OCI-M2 (cell line): Measurements from ENCODE around the gene AGR2.
"Not testable (repeated sequence)": the region's sequence is repeated elsewhere in the genome, so short reads cannot be mapped to it uniquely, and the experiment has no call there.

Experiments used
- DNase-seq: peaks from one replicate; lab custom pipeline; 2025; ENCODE audit not compliant: unreplicated experiment; lab: John Stamatoyannopoulos, UW

Gene AGR2

DNA sequence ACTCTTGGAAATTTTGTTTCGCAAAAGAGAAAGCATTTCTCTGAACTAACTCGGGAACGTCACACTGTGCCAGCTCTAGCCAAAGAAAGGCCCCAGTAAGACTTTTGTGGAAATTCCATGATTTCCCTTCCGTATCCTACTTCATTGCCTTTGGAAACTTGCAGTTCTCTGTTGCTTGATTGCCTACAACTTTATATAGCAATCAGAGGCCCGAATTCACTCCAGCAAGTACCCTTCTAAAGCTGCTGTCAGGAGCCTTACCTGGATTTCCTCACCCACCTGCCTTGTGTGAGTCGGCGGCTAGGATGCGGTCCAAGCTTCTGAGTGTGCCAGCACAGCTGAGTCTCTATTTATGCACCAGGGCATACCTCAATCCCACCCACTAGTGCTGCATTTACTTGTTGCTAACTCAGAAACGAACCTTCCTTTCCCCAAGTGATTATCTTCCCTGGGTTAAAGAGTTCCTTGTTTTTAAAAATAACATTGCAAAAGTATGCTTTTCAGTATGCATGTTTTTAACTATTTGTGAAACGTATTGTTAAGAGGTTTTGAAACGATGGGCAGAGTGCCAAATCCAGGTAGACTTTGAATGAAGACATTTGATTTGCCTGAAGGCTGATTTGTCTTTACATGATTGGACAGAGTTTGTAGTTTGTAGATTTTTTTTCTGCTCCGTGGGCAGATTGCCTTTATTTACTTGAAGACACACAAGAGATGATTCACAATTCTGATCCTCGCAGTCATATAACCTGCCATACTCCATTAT is at the start of gene AGR2:
Gene AGR2, minus strand, starts transcription at position 326 of the 766 bp plus-strand sequence. CDS start 3,203 bp downstream, outside the sequence.
- DNase-seq: no peak

DNA sequence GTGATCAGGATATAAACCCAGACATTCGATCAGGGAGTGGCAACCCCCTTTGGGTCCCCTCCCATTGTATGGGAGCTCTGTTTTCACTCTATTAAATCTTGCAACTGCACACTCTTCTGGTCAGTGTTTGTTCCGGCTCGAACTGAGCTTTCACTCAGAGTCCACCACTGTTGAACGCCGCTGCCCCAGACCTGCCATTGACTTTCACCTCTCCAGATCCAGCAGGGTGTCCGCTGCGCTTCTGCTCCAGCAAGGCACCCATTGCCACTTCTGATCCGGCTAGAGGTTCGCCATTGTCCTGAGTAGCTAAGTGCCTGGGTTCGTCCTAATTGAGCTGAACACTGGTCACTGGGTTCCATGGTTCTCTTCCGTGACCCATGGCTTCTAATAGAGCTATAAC is 48.4 kb upstream of the AGR2 start:
- not testable (repeated sequence) for DNase-seq

DNA sequence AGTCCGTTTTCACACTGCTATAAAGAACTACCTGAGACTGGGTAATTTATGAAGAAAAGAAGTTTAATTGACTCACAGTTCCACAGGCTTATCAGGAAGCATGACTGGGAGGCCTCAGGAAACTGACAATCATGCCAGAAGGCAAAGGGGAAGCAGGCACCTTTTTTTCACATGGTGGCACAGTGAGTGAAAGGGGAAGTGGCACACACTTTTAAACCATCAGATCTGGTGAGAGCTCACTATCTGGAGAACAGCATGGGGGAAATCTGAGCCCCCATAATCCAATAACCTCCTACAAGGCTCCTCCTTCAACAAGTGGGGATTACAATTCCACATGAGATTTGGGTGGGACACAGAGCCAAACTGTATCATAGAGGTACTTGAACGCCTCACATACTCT is 47.0 kb upstream of the AGR2 start:
- no peak for DNase-seq

DNA sequence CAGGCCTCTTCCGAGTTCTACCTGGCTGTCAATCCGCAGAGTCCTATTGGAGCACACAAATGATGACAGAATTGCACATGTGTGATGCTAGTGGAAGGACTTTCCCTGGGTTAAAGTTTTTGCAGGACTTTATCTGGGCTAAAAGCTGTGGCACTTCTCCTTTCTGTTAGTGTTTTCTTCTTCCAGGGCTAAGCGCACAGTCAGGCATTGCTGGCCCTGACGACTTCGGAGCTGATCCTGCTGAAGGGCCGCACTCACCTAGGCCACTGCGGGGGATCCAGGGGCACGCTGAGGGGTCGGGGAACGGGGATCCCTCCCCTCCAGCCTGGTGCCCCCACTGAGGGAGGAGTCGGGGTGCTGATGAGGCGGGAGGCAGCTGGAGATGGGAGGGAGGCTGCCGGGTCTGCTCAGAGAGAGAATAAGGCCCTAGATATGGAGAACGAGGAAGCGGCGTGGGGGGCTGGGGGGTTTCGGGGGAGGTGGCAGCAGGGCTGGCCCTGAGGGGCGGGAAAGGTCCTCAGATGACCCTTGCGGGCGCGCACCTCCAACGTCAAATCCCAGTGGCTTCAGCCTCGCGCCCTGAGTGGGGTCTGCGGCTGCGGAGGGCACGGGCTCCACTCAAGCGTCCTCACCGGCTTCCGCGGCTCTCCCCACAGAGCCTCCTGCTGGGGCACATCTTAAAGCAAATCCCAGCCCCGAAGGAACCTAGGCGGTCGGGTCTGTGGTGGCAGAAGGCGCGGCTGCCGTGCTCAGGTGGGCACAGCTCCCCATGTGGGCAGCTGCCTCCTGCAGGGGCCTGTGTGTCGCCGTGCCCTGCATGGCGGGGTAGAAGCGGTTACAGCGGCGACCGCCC is 46.0 kb upstream of the AGR2 start:
- no peak for DNase-seq

DNA sequence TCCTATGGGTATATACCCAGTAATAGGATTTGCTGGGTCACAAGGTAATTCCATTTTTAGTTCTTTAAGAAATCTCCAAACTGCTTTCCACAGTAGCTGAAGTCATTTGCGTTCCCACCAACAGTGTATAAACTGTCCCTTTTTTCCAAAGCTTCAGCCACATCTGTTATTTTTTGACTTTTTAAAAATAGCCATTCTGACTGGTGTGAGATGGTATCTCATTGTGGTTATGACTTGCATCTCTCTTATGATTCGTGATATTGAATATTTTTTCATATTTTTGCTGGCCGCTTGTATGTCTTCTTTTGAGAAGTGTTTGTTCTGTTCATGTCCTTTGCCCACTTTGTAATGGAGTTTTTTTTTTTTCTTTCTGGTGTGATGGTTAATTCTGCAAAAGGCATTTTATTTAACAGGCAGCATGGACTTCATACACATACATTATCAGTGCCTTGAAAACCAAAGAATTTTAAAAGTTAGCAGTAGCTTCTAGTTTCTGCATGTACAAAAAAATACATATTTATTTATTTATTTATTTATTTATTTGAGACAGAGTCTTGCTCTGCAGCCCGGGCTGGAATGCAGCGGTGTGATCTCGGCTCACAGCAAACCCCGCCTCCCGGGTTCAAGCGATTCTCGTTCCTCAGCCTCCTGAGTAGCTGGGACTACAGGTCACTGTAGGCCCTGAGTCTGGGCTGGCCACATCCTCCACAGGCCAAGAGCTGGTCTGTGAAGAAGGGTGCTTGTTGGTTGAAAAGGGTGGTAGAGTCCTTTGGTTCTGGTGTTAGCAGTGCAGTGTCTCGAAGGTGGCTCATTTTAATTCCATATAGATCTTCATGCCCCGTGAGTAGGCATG is 44.7 kb upstream of the AGR2 start:
- DNase-seq: no peak

DNA sequence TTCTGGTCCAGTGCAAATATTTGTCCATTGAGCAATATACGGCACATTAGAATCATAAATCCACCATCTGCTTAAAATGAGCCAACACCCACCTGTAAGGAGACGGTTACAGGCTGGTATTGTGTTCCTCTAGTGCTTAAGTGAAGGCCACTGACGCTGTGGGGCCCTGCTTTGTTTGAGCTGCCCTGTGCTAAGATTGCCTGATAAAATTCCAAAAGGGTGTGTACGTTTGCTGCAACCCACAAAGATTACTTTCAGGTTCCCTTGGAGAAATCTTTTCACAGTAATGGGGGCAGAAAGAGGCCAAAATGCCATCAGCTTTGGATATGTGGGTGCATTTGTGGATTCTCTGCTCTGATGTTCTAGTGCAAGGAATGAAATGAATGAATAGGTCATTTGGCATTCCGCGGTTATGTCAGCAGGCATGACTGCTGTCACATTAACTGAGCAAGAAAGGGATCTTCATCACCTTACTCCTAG is 42.6 kb upstream of the AGR2 start:
- no peak for DNase-seq

DNA sequence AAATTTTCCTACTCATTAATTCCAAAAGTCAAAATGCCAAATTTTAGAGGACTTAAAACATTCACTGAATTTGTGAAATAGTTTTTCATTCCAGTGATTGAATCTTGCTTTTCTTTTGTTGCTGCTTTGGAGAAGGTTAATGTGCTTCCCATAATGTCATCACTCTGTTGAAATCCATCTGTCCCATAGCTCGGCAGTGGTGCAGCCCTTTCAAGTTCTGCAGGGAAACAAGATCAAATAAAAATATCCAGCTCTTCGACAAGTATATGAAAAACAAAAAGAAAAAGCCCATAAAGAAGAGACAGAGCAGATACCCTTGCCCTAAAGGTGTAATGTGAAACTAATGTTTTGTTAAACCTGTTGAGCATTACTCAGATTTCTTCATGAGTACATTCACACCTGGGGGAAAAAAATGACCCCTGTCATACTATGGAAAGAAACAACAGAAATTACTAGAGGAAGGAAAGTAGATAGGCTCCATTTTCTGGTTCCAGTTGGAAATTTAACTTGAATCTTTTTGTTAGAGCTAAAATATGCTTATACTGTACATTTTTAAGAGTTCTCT is 41.9 kb upstream of the AGR2 start:
- DNase-seq: no peak

DNA sequence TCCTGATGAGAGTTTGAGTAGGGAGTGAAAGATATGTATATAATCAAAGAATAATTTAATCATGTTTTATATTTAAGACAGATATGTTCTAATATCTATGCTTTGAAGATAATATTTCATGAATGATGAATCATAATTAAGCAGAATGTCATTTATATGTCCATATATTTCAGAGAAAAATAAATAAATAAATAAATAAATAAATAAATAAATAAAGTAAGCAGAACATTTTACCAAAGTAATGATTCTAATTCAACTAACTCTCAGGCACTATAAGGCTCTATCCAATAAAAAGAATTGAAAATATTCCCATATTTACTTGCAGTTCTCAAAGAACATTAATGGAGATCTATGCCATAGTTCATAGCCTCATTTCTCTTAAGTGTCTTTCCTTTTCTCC is 40.9 kb upstream of the AGR2 start:
- no peak for DNase-seq

DNA sequence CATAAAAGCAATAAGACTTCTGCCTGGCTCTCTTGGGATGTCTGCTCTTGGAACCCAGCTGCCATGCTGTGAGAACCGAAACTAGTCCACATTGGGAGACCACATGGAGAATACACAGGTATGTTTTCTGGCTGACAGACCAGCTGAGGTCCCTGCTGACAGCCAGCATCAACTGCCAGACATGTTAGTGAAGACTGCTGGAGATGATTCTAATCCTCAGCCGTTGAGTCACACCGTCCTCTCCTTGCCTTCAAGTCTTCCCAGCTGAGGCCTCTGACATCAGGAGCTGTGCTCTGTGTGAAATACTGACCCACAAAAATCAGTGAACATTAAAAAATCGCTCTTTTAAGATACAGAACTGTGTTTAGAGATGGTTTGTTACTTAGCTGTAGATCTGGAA is 36.9 kb upstream of the AGR2 start:
- no peak for DNase-seq

DNA sequence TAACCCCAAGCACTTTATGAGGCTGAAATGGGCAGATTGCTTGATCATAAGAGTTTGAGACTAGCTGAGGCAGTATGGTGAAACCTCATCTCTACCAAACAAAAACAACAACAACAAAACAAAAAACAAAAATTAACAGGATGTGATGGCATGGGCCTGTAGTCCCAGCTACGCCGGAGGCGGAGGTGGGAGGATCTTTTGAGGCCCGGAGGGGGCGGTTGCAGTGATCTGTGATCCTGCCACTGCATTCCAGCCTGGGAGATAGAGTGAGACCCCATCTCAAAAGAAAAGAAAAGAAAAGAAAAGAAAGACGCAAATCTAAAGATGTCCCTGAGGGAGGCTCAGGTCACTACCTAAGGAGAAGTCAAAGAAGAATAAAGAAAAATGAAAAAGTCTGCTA is 35.3 kb upstream of the AGR2 start:
- DNase-seq: no peak

DNA sequence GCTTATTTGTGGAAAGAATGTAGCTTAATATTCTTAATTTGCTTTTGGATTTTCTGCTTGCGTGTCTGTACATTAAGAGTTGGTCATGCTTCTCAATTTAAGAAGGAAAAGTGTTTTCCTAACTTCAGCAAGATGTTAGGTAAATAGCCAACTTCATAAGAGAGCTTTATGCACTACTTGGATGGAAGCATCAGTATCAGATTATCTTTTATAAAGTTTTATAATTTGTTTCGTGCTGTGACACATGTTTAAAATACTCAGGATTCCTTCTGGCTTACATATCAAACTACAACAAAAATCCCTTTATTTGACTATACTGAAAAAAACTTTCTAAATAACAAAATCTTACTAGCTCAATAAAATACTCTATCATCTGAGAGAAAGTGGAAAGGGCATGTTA is 34.8 kb upstream of the AGR2 start:
- no peak for DNase-seq

DNA sequence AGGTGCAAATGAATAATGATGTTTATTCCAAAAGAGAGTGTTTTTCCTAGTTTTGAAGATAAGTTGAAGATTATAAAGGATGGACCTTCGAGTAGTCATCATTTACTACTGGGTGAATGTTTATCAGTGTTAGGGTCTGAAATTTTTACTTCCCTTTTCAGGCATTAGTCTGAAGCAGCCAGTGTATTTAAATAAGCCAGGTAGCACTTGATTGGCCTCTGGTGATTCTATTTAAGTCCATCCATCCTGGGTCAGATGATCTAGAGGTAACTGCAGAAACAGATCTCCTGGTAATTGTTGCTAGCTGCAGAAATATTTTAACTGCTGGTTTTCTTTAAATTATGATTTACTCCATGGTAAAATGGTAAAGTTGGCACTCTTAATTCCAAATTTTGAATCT is 34.1 kb upstream of the AGR2 start:
- no peak for DNase-seq

DNA sequence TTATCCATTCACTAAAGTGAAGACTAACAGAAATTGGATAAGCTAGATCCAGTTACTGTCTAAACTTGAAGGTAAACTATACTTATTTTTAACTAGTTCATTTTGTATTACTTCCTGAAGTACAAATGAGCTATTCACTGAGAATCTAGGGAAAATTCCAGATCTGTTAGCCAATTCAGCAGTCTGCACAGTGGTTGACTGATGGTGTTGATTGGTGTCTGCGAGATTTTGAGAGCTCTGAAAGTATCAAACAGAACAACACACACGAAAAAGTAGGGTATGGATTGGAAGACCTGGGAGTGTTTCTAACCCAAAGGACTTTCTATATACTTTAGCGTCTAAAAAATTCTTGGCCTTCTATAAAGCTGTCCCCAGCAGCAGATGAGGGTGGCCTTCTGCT is 33.6 kb upstream of the AGR2 start:
- no peak for DNase-seq

DNA sequence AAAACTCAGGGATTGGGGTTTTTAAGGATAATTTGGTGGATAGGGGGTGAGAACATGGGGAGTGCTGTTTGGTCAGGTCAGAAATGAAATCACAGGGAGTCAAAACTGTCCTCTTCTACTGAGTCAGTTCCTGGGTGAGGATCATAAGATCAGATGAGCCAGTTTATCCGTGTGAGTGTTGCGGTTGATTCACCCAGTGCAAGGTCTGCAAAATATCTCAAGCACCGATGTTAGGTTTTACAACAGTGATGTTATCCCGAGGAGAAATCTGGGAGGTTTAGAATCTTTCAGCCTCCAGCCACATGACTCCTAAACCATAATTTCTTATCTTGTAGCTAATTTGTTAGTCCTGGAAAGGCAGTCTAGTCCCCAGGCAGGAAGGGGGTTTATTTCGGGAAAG is 31.7 kb upstream of the AGR2 start:
- DNase-seq: no peak

DNA sequence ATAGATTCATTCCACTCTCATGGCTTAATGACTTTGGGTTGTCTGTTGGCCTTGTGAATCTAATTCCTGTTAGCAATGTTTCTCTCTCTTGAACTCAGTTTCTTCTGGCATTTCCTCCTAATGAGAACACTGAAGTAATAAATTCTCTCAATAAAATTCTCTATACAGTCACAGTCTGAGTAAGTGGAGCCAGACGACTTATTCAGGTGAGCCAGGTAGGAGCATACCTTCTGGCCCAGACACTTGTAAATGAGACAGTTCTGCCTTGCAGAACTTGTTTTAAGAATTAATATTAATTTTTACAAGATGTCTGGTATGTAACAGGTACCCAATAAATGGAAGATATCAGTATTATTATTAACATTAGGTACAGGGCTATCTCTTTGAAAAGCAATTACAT is 28.6 kb upstream of the AGR2 start:
- DNase-seq: no peak

DNA sequence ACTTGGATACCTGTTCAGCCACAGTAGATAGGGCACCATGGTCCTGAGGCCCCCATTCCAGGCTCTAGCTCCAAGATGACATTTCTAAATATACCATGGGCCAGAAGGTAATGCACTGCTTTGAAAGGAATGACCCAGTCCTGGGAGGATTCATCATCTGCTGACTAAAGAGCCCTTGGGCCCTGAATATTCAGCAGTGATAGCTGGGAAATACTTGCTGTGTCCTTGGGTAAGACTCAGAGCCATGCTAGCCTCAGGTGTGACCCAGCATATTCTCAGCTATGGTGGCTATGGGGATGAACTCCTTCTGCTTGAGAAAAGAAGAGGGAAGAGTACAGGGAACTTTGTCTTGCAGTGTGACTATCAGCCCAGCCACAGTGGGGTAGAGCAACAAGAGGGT is 21.3 kb upstream of the AGR2 start:
- DNase-seq: no peak

DNA sequence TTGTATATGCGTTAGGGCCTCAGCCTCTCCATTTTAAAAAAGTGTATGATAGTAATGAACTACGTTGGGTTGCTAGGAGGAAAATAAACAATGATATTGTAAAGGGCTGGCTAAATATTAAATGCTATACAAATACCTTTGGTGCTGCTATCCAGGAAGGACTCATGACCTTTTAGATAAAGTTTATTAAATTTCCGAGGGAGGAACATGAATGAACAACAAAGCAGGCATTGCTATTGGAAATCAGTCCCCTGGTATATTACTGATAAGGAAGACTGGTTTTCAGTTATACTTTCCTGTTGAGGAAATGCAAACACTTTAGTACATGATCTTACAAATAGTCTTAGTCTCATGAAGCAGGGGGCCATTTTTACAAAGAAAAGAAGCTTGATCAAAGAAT is 17.2 kb upstream of the AGR2 start:
- DNase-seq: no peak

DNA sequence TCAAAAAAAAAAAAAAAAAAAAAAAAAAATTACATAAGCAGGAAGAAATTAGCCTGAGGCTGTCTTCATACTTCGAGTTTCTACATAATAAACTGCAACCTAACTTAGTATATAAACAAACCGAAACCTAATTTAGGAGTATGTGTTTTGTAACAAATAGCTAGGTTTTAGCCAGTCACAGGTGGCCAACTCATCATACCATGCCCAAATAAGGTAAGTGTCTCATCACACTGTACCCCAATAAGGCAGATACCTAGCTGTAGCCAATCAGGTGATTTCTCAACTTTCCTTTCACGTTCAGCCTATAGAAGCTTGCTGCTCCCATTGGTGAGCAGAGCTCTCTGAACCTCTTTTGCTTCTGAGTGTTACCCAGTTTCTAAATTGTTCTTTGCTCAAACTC is 13.9 kb upstream of the AGR2 start:
- no peak for DNase-seq

DNA sequence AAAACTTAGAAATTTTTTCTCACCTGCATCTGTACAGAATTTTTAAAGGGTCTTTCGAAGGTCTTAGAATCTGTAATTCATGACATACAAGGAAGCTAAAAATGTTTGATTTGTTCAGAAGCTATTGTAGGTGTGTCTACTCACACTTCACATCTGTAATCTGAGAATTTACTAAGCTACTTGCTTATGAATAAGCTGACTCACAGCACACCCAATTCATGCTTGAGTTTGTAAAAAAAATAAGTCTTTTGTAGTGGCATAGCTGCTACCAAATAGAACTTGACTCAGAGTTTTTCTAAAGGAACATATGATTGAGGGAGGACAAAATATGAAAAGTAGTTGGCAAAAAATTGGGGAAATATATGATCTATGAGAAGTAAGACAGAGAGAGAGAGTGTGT is 12.7 kb upstream of the AGR2 start:
- DNase-seq: no peak

DNA sequence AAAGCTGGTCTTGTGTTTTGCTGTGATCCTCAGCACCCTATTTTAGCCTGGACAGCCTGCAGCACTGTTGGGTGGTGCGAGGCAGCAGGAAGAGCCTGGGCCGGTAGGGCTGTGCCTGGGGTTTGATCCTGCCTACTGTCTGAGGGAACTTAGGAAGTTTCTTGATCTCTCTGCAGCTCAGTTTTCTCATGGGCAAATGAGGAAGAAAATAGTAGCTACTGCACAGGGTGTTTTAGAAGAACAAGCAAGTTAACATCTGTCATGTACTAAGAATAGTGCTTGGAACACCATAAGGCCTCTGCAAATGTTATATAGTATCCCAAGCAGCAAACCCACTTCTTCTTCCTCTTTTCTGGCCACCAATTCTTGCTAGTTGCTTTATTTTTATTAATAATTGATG is 12.0 kb upstream of the AGR2 start:
- no peak for DNase-seq

DNA sequence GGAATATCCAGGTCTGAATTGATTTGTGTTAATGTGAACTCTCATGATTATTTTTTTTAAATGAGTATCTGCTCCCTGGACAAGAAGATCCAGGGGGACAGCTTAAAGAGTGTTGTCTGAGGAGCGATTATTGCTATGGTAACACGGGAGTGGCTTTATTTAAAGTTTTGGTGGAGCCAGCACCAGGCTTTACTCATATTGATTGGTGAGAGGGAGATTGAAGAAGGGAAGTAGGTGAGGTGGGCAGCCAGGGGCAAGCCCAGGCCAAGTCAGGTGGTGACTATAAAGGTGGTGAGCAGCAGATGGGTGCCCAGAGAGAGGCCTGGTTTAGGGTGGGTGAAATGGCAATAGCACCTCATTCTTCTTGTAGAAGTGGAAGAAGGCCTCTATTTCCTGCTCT is 10.2 kb upstream of the AGR2 start:
- DNase-seq: no peak
